GM18868 (cell line): Measurements from ENCODE around the gene CHAT.
"Not testable (repeated sequence)": the region's sequence is repeated elsewhere in the genome, so short reads cannot be mapped to it uniquely, and the experiment has no call there.

Experiments
- ATAC-seq: cut with Tn5 transposase; IDR thresholded peaks from one replicate; pipeline ENCODE4 v1.9.1; 2021; ENCODE audit warnings: mild to moderate bottlenecking, moderate library complexity; ENCODE audit not compliant: unreplicated experiment

The CHAT gene

GRCh38 chr10:49678827-49679479, 65.1 kb downstream of the CHAT start:
- no peak for ATAC-seq

GRCh38 chr10:49679480-49679893, 65.7 kb downstream of the CHAT start, which contains the start of gene C10orf53:
Gene C10orf53, plus strand, starts transcription at chr10:49679651. Its CDS starts 47 bp downstream, at chr10:49679698.
- ATAC-seq, result no peak

GRCh38 chr10:49682449-49682848, 68.6 kb downstream of the CHAT start:
- not testable (repeated sequence) for ATAC-seq

- ATAC-seq, result no peak
Measured at GRCh38 chr10:49682879-49683278, 69.0 kb downstream of the CHAT start.

GRCh38 chr10:49686651-49687050, 72.8 kb downstream of the CHAT start:
- ATAC-seq, result no peak

- no peak for ATAC-seq
Measured at GRCh38 chr10:49688261-49688846, 74.5 kb downstream of the CHAT start.

- no peak for ATAC-seq
Measured at GRCh38 chr10:49688920-49689319, 75.1 kb downstream of the CHAT start.

- no peak for ATAC-seq
Measured at GRCh38 chr10:49689882-49690510, 76.2 kb downstream of the CHAT start.

- ATAC-seq, result no peak
Measured at GRCh38 chr10:49690698-49691356, 77.0 kb downstream of the CHAT start.

- ATAC-seq, result no peak
Measured at GRCh38 chr10:49691588-49691987, 77.8 kb downstream of the CHAT start.

- no peak for ATAC-seq
Measured at GRCh38 chr10:49694466-49694865, 80.6 kb downstream of the CHAT start.

GRCh38 chr10:49696311-49696710, 82.5 kb downstream of the CHAT start:
- ATAC-seq, result no peak

GRCh38 chr10:49698679-49699078, 84.8 kb downstream of the CHAT start:
- no peak for ATAC-seq

GRCh38 chr10:49700211-49700610, 86.4 kb downstream of the CHAT start:
- no peak for ATAC-seq

- no peak for ATAC-seq
Measured at GRCh38 chr10:49700997-49701396, 87.2 kb downstream of the CHAT start.

- ATAC-seq, result no peak
Measured at GRCh38 chr10:49707585-49707984, 93.7 kb downstream of the CHAT start.

- ATAC-seq, result no peak
Measured at GRCh38 chr10:49709934-49710333, 96.1 kb downstream of the CHAT start.

- ATAC-seq, result no peak
Measured at GRCh38 chr10:49710966-49711365, 97.1 kb downstream of the CHAT start.

- no peak for ATAC-seq
Measured at GRCh38 chr10:49711481-49711880, 97.6 kb downstream of the CHAT start.

- no peak for ATAC-seq
Measured at GRCh38 chr10:49713266-49713665, 99.4 kb downstream of the CHAT start.
